Ramos (cell line): ENCODE measurements around the gene APIP.

Experiments used
- in situ Hi-C: fragments of 300-500 bp; cut with MboI; formaldehyde crosslinking; loops from one replicate; pipeline ENCODE4 v1.14.3; 2022; ENCODE audit warnings: low sequenced_read_pairs; ENCODE audit not compliant: unreplicated experiment

Gene APIP, protein sequence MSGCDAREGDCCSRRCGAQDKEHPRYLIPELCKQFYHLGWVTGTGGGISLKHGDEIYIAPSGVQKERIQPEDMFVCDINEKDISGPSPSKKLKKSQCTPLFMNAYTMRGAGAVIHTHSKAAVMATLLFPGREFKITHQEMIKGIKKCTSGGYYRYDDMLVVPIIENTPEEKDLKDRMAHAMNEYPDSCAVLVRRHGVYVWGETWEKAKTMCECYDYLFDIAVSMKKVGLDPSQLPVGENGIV

DNA sequence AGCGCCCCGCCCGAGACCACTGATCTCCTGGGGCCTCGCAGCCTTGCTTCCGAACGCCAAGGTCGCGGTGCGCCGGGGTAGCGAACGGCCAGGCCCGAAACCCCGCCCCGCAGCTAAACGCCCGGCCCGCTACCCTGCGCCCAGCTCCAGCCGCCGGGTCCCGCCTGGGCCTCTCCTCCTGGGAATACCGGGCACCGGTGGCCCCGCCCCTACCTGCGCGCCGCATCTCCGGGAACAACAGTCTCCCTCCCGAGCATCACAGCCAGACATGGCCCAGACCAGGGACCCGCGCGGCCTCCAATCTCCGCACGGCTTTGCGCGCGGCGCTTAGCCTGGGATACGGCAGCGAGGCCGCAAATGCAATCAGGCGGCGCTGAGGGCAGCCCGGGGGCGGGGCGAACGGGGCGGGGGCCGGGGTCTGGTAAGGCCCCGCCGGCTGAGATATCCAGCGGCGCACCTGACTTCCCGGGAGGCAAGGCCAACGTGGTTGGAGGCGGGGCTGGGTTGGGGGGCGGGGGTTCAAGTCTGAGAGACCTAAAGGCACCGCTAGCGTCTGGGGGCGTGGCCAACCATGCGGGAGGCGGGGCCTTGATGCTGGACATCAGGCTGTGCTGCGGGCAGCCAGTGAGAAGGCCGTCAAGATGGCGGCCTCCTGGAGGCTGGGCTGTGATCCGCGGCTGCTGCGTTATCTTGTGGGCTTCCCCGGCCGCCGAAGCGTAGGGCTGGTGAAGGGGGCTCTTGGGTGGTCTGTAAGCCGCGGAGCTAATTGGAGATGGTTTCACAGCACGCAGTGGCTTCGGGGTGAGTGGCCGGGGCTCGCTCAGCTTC lies at the start of gene APIP, which contains the start of gene PDHX:
Gene APIP (minus strand): TSS at position 365 of the 828 bp plus-strand sequence. CDS start 95 bp downstream, at position 270.
Gene PDHX (plus strand): TSS at position 604 of the 828 bp plus-strand sequence. CDS start 38 bp downstream, at position 642.
- in situ Hi-C loops: no loop called here

DNA sequence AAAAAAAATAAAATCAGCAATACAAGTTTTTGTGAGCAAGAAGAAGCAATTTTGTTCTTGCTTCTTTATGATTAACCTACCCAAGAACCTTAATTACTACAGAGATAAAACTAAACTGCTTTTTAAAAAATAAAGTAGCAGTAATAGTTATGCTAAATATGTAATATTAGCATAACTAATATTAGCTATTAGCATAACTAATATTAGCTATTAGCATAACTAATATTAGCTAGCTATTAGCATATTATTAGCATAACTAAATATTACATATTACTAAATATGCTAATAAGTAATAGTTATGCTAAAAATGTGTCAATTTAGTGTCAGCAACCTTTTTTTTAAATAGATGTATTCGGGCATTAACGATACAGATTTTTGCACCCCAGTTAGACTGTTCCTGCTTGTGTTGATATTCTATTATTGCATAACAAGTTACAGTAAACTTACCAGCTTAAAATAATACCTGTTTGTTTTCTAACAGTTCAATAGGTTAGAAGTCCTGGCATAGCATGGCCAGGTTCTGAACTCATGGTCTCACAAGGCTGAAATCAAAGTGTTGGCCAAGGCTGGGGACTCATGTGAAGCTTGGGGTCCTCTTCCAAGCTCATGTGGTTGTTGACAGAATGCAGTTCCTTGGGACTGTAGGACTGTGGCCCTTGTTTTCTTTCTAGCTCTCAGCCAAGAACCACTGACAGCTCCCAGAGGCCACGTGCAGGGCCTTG lies 48.6 kb upstream of the APIP start:
- in situ Hi-C loops: no loop called here

DNA sequence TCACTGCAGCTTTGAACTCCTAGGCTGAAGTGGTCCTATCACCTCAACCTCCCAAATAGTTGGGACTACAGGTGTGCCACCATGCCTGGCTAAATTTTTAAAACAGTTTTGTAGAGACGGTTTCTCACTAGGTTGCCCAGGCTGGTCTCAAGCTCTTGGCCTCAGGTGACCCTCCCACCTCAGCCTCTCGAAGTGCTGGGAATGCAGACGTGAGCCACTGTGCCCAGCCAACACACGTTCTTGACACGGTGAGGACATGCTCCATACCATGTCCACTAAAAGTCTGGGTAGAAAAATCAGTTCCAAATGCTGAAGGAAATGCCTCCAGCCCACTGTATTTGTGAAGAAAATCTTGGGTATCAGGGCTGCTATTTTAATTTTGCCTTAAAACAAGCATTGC lies 47.2 kb upstream of the APIP start:
- in situ Hi-C loops: no loop called here

DNA sequence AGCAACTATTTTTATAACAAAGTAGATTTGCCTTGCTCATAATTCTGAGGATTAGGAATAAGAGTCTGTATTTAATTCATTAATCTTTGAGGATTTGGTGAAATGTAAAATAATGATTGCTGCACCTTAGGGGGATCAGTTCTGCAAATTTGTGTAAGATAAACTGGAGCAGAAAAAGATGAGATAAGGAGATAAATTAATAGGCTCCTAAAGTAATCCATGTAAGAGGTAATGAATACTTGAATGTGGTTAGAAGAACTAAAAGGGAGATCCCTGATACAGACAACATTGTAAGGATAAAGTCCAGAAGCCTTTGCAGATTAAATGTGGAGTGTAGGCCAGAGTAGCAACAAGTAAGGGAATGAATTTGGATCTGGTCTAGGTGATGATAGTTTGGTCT lies 45.9 kb upstream of the APIP start:
- in situ Hi-C loops: no loop called here

DNA sequence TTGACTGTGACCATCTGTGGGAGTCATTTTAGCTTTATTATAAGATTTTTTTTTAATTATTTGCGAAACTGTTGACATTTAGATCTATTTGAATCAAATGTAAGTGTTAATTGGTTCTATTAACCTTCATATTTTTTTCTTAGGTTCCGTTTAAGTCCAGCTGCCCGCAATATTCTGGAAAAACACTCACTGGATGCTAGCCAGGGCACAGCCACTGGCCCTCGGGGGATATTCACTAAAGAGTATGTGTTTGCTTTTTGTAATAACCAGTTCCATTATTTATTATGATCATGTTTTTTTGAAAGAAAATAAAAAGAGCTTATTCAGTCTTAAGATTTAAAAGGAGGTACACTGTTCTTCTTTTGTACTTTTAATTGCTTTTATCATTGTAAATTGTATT lies 44.1 kb upstream of the APIP start:
- in situ Hi-C loops: no loop called here

DNA sequence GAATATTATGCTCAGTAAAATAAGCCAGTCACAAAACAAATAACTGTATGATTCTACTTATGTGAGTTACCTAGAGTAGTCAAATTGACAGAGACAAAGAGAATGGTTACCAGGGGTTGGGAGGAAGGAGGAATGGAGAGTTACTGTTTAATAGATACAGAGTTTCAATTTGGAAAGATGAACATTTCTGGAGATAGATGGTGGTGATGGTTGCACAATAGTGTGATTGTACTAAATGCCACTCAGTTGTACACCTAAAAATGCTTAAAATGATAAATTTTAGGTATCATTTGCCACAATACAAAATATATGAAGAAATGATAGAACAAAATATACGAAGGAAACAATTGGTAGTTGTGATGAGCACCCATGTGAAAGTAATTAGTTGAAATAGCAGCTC lies 43.6 kb upstream of the APIP start:
- in situ Hi-C loops: no loop called here

DNA sequence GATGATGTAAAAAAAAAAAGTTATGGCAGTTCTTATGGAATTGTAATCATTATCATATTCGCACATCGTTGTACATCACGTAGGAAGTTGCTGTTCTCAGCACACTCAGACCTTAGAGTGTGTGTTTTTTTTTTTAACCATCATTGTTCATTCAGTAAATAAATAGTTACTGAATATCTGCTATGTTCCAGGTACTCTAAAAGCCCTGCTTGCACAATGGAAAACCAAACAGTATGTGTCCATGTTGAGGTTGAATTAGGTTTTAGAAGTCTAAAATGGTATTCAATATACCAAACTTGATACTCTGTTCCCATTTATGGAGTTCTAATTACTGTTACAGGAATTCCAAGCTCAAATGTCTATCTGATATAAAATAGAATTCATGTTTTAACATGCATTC lies 41.4 kb upstream of the APIP start:
- in situ Hi-C loops: no loop called here

DNA sequence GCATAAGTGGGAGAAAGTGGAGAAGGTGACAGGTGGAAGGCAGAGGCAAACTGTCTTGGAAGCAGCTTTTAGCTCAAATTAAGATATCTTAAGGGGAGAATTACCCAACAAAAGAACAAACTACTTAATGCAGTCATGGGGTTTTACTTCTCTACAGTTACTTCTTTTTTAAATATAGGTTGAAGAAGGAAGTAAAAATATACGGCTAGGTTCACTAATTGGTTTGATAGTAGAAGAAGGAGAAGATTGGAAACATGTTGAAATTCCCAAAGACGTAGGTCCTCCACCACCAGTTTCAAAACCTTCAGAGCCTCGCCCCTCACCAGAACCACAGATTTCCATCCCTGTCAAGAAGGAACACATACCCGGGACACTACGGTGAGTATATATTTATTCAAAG lies 41.0 kb upstream of the APIP start:
- in situ Hi-C loops: no loop called here

DNA sequence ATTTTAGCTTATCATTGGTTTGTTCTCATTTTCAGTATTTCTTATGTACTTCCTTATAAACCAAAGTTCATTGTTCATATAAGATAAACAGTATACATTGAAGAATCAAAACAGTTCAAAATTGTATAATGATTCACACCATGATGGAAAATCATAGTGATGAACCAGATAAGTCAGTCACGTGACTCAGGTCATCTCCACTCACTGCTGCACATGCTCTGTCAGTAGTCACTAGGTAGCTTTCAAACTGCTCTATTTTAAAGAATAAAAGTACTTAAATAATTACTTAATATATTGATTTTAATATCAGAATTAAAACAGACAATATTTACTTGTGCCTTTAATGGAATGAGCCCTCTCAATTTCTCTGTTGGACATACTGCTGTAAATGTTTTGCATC lies 37.8 kb upstream of the APIP start:
- in situ Hi-C loops: no loop called here

DNA sequence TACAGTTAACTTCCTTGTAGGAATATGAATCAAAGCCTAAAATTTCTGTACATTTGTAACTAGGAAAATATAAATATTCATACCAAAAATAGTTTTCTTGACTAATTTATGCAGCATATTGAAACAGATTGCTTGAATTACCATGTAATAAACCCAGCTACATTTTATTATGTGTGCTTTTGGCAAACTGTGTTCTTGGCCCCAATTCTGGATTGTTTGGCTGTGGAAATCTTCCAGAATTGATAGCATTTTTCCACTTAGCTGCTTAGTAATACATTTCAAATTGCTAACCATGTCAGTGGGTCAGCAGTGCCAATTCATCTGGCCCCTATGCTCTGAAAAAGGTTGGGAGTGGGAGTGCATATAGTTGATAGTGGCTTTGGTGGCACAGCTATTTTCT lies 32.5 kb upstream of the APIP start:
- in situ Hi-C loops: loop anchor here (25.0 kb wide), 1 partner anchor 89 kb away; no protein-coding TSS in a partner anchor

DNA sequence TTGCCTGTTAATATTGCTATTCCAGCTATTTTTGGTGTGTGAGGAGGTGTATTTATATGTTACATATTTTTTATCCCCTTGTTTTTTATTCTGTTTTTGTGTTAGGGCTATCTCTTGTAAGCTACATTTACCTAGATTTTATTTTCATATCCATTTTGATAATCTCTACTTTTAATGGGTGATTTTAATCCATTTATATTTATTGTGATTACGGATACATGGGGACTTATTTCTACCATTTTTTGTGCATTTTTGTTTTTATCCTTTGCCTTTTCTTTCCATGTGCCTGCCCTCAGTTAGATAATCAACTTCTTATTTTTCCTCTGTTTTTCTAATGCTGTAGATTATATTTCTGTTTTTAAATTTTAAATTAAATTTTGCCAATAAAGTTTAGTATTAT lies 28.5 kb upstream of the APIP start:
- in situ Hi-C loops: loop anchor here (25.0 kb wide), 1 partner anchor 93 kb away; no protein-coding TSS in a partner anchor

DNA sequence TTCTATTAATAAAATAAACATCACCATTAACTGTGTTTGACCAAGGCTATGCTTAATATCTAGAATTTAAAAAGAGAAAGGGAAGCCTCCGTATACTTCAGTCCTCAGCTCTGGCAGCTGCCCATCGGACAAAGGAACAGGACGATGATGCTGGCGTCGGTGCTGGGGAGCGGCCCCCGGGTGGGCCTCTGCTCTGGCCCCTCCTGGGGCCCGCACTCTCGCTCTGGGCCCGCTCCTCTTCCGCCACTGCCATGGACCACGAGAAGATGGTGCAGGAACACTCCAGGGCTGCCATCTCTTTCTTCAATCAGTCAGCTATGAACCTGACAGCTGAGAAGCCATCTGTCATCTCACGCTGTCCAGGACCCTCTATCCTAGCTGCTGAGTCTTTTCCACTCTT lies 25.5 kb upstream of the APIP start:
- in situ Hi-C loops: loop anchor here (25.0 kb wide), 1 partner anchor 96 kb away; no protein-coding TSS in a partner anchor

DNA sequence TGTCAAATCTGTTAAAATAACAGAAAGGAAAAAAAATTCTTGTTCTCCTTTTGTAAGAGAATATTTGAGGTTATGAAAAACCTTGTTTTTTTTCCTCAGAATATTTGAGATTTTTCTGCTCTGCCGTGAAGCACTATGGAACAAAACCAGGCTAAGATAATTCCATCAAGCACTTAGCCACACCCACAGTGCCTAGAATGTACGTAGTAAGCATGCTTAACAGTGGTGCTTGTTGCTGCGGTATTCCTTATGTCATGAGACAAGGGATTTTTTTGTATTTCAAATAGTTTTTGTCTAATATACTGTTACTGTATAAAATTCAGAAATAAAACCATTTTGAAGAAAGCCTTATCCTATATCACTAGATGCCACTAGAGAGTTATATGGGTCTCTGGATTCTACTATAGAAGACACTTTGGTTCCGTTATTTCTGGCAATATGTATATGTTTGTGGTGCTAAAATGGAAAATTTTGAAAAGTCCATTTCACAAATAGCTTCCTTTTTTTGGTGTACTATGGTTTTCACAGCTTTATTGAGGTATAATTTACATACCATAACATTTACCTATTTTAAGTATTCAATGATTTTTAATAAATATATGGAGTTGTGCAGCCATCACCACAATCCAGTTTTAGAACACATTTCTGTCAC lies 24.0 kb upstream of the APIP start:
- in situ Hi-C loops: loop anchor here (25.0 kb wide), 1 partner anchor 97 kb away; no protein-coding TSS in a partner anchor

DNA sequence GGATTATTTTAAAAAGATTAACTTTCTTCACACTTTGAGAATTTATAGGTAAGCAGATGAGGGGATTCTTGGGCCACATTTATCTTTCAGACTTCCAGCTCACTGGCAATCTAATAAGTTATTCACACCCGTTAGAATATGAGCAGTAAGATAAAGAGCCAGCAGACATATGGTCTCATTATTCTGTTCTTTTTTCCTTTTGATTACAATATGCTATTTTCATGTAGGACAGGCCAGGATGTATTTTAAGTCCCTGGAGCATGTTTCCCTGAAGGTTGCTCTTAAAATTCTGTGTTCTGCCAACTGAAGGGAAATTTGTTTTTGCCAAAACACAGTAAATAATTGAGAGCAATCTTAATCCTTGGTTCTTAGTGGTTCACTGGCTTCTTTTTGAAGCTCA lies 22.4 kb upstream of the APIP start:
- in situ Hi-C loops: loop anchor here (25.0 kb wide), 1 partner anchor 99 kb away; no protein-coding TSS in a partner anchor

DNA sequence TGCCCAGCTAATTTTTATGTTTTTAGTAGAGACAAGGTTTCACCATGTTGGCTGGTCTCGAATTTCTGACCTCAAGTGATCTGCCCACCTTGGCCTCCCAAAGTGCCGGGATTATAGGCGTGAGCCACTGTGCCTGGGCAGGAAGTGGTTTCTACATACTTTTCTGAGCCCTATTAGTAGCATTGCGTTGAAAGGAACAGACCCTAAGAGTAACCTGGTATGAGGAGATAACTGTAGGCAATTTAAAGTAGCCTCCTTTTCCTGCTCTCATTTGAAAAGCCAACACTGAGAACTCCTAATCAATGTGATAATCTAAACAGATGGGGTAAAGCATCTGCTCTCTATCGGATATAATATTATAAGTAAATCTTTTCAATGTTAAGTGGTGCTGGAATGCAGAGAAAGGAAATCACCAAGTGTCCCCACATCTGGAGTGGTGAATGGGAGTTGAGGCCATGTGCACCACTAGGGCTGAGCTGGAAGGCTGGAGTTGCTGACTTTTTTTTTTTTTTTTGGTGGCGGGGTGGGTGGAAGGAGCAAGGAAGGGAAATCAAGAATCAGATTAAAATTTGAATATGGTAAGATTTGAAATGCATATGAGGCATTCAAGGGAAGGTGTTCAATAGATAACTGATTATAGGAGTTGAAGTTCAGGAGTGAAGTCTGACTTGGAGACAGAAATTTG lies 20.9 kb upstream of the APIP start:
- in situ Hi-C loops: loop anchor here (25.0 kb wide), 1 partner anchor 100 kb away; no protein-coding TSS in a partner anchor

DNA sequence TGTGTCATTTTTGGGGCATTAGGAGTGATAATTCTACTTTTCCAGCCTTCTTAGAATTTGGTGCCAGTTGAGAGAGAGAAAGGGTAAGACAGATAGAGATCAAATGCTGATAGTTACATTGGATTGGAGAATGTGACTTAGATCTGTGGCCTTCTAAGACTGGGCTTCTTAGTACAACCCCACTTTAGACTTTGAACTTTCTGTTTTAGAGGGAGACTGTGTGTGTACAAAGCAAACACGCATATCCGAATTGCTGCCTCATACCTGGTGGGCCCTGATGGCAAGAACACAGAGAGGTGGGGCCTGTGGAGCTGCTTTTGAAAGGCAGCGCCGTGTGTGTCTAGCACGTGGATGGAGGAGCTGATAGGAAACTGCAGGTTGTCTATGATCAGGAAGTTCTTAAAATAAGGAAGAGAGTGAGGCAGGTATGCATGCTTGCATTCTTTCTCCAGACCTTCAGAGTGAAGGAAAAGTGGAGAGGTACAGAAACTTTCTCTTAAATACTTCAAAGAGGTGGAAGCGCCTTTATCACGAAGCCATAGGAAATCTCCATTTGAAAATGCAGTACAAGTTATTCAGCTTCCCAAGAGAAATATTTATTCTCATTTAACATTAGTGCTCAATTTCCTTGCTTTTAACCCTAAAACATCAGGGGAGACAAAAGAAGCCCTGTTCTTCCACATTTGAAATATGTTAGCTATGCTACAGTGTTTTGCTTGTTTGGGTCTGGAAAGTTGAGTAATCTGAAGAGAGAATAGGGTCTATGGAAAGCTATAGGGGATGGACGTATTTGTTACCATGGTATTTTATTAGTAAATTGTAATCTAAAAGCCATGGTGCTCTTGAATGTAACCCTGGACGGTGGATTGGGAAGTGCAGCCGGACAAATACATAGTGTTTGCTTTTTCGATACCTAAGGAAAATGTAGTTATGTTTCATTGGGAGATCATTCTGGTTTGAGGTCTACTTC lies 13.9 kb upstream of the APIP start:
- in situ Hi-C loops: loop anchor here (25.0 kb wide), 1 partner anchor 107 kb away; no protein-coding TSS in a partner anchor

DNA sequence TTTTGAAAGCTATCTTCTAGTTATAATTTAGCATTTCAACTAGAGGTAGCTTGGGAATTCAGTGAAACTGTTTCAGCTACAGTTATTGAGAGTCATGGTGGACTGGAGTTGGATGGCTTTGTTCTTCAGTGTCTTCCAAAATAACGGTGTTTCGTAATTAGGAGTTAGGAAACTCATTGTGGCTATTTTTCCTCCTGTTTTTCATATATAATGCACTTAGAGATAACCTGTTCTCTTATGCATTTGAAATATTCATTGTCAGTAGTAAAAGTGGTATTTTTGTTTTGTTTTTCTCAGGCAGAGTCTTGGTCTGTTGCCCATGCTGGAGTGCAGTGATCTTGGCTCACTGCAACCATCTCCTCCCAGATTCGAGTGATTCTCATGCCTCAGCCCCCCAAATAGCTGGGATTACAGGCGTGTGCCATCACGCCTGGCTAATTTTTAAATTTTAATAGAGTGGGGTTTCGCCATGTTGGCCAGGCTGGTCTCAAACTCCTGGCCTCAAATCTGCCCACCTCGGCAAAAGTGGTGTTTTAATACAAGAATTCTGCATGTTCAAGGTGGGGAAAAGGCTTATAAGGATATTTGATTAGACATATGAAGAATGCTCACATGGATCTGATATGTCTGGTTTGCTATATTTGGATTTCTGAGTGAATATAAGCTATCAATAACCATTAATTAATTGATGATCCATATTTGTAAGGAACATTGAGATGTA lies 12.9 kb upstream of the APIP start:
- in situ Hi-C loops: loop anchor here (25.0 kb wide), 1 partner anchor 108 kb away; no protein-coding TSS in a partner anchor
